Liver (tissue), 9 donors: ENCODE data around the gene SRCAP. TPM values are rescaled to one million over a fixed set of nuclear protein-coding genes. Genes with fewer than 3 reads are reported as not detected.

Source experiments
- DNase-seq: peaks from one replicate; pipeline ENCODE4 v3.0.0-alpha.2; 2017; ENCODE audit warnings: low spot score
- H3K27ac ChIP-seq, 2 donors: one replicate each; pipeline ENCODE4 v1.7.0; 2013; ENCODE audit warnings: inconsistent platforms in 2 of 2, low read length in 2 of 2, control low read depth in 1 of 2, low read depth in 1 of 2, mild to moderate bottlenecking in 1 of 2
- H3K27me3 ChIP-seq, 4 donors: one replicate each; pipeline versions ENCODE4 v1.6.1 to v1.7.0; 2013; ENCODE audit warnings: low read length in 3 of 4, inconsistent platforms in 1 of 4, mild to moderate bottlenecking in 1 of 4, moderate library complexity in 1 of 4; ENCODE audit not compliant: control insufficient read depth in 4 of 4, insufficient read depth in 4 of 4
- H3K36me3 ChIP-seq, 4 donors: one replicate each; pipeline versions ENCODE4 v1.6.1 to v1.7.0; 2013; ENCODE audit warnings: low read length in 3 of 4, mild to moderate bottlenecking in 3 of 4, low read depth in 1 of 4, moderate library complexity in 1 of 4; ENCODE audit not compliant: control insufficient read depth in 4 of 4, insufficient read depth in 3 of 4
- H3K4me1 ChIP-seq, 4 donors: one replicate each; pipeline versions ENCODE4 v1.6.1 to v1.7.0; 2013; ENCODE audit warnings: low read length in 3 of 4, mild to moderate bottlenecking in 3 of 4, moderate library complexity in 1 of 4; ENCODE audit not compliant: control insufficient read depth in 4 of 4, insufficient read depth in 4 of 4
- H3K4me3 ChIP-seq, 3 donors: one replicate each; pipeline versions ENCODE4 v1.6.1 to v1.7.0; 2013; ENCODE audit warnings: low read length in 3 of 3, control low read depth in 1 of 3, low read depth in 1 of 3, mild to moderate bottlenecking in 1 of 3
- H3K9ac ChIP-seq, 2 donors: one replicate each; pipeline ENCODE4 v1.7.0; 2013; ENCODE audit warnings: low read length in 2 of 2, mild to moderate bottlenecking in 2 of 2, moderate library complexity in 2 of 2, control low read depth in 1 of 2, low read depth in 1 of 2
- H3K9me3 ChIP-seq, 4 donors: one replicate each; pipeline versions ENCODE4 v1.6.1 to v1.7.0; 2013; ENCODE audit warnings: low read length in 3 of 4; ENCODE audit not compliant: control insufficient read depth in 4 of 4
- EGR1 ChIP-seq, 2 donors: IDR thresholded peaks; 2 replicates each; pipeline ENCODE4 v1.6.1; 2016 to 2018; ENCODE audit warnings: antibody characterized with exemption in 2 of 2, low read depth in 2 of 2
- FOXA1 ChIP-seq: IDR thresholded peaks from 2 replicates; pipeline ENCODE4 v1.6.1; 2016; ENCODE audit warnings: antibody characterized with exemption
- FOXA2 ChIP-seq: IDR thresholded peaks from 2 replicates; pipeline ENCODE4 v1.6.1; 2016; ENCODE audit warnings: antibody characterized with exemption
- GABPA ChIP-seq, 2 donors: IDR thresholded peaks in 1 of 2; conservative IDR thresholded peaks in 1 of 2; 2 replicates each; pipeline ENCODE4 v1.6.1; 2016; ENCODE audit warnings: antibody characterized with exemption in 2 of 2, mild to moderate bottlenecking in 1 of 2, moderate library complexity in 1 of 2
- HNF4A ChIP-seq, 2 donors: conservative IDR thresholded peaks; 2 replicates each; pipeline ENCODE4 v1.6.1; 2016; ENCODE audit warnings: antibody characterized with exemption in 2 of 2, mild to moderate bottlenecking in 2 of 2
- HNF4G ChIP-seq: IDR thresholded peaks from 2 replicates; pipeline ENCODE4 v1.6.1; 2016; ENCODE audit warnings: antibody characterized with exemption
- JUND ChIP-seq, 2 donors: IDR thresholded peaks; 2 replicates each; pipeline ENCODE4 v1.6.1; 2016; ENCODE audit warnings: antibody characterized with exemption in 2 of 2
- NR2F2 ChIP-seq: IDR thresholded peaks from 2 replicates; pipeline ENCODE4 v1.6.1; 2016; ENCODE audit warnings: antibody characterized with exemption
- RAD21 ChIP-seq, 2 donors: IDR thresholded peaks; 2 replicates each; pipeline ENCODE4 v1.6.1; 2016; ENCODE audit warnings: antibody characterized with exemption in 2 of 2, mild to moderate bottlenecking in 2 of 2
- RXRA ChIP-seq, 2 donors: IDR thresholded peaks; 2 replicates each; pipeline ENCODE4 v1.6.1; 2017 to 2018; ENCODE audit warnings: antibody characterized with exemption in 2 of 2, mild to moderate bottlenecking in 1 of 2
- SP1 ChIP-seq: IDR thresholded peaks from 2 replicates; pipeline ENCODE4 v1.6.1; 2018; ENCODE audit warnings: antibody characterized with exemption, mild to moderate bottlenecking
- TAF1 ChIP-seq: conservative IDR thresholded peaks from 2 replicates; pipeline ENCODE4 v1.6.1; 2016; ENCODE audit warnings: antibody characterized with exemption, mild to moderate bottlenecking
- YY1 ChIP-seq: IDR thresholded peaks from 2 replicates; pipeline ENCODE4 v1.6.1; 2016; ENCODE audit warnings: antibody characterized with exemption, mild to moderate bottlenecking
- WGBS: extraction: QIAGEN DNeasy Blood & Tissue Kit; methylation state at CpG from one replicate; pipeline ENCODE4 v1.1.7; 2013; 5-methylcytosine and 5-hydroxymethylcytosine counted together
- polyA plus RNA-seq, 2 donors: library from polyadenylated mRNA; stranded (reverse) in 1 of 2; unstranded in 1 of 2; fragments of 200-250 nt in 1 of 2; fragments of >200 nt in 1 of 2; fragmentation: Nextera tagmentation in 1 of 2; extraction: Ambion mirVana in 1 of 2; gene quantifications; one replicate each; pipeline versions ENCODE4 v1.2.1 to v1.2.3, GENCODE V29; 2013 to 2015
- total RNA-seq, 2 donors: library from RNA; depleted of rRNA; stranded (reverse); fragments of >200 nt; gene quantifications; one replicate each; pipeline ENCODE4 v1.2.3, GENCODE V29; 2014
- TF ChIP-seq, protein P1 (sequence below): IDR thresholded peaks from 2 replicates; pipeline ENCODE4 v1.6.1; 2016; ENCODE audit warnings: antibody characterized with exemption
- TF ChIP-seq, protein P2 (sequence below): fragments of 150-350 bp; IDR thresholded peaks from 2 replicates; pipeline ENCODE4 v1.5.1; 2017; ENCODE audit warnings: improper control_type of control experiment, low read depth, low read length; ENCODE audit not compliant: missing input control
- TF ChIP-seq, protein P3 (sequence below): IDR thresholded peaks from 2 replicates; pipeline ENCODE4 v1.6.1; 2016; ENCODE audit warnings: antibody characterized with exemption, mild to moderate bottlenecking
- TF ChIP-seq, protein P4 (sequence below): IDR thresholded peaks from 2 replicates; pipeline ENCODE4 v1.6.1; 2016; ENCODE audit warnings: antibody characterized with exemption
- TF ChIP-seq, protein P5 (sequence below): IDR thresholded peaks from 2 replicates; pipeline ENCODE4 v1.6.1; 2016; ENCODE audit warnings: antibody characterized with exemption
- donor health status: healthy.
- donor health status: healthy.
- donor health status: healthy.
- donor health status: healthy.
- donor health status: healthy.

SRCAP gene
- total and polyA plus RNA-seq, 4 donors: 7.6 to 27.7 (median 17.7) TPM

DNA sequence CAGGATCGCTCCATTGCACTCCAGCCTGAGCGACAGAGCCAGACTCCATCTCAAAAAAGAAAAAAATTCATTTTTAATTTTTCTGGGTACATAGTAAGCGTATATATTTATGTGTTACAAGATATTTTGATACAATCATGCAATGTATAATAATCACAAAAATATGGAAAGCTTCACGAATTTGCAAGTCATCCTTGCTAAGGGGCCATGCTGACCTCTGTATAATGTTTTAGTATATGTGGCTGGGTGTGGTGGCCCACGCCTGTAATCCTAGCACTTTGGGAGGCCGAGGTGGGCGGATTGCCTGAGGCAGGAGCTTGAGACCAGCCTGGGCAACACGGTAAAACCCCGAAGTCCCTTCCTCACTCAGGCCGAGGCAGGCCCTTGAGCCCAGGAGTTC, 23.8 kb upstream of the SRCAP start:
- peaks cover 0 to 5% (median under 1%) of the 10 kb centered on the region in 4 donors for H3K36me3 ChIP-seq
- WGBS: 92% methylated on average over 10 of the region's 10 CpGs
- TF ChIP-seq FOXA1 (no peak), SP1 (no peak), NR2F2 (no peak), JUND (IDR thresholded peaks at IDR 0.05) (no peak), RAD21 (IDR thresholded peaks at IDR 0.05) (no peak), EGR1 (IDR thresholded peaks at IDR 0.05; ENCODE audit: low read depth in 2 of 2) (no peak), GABPA (IDR thresholded peaks at IDR 0.05 in 1 of 2, conservative IDR thresholded peaks at IDR 0.05 in 1 of 2) (no peak), YY1 (no peak), RXRA (IDR thresholded peaks at IDR 0.05) (no peak), TAF1 (no peak)
- TF ChIP-seq, protein P1, sequence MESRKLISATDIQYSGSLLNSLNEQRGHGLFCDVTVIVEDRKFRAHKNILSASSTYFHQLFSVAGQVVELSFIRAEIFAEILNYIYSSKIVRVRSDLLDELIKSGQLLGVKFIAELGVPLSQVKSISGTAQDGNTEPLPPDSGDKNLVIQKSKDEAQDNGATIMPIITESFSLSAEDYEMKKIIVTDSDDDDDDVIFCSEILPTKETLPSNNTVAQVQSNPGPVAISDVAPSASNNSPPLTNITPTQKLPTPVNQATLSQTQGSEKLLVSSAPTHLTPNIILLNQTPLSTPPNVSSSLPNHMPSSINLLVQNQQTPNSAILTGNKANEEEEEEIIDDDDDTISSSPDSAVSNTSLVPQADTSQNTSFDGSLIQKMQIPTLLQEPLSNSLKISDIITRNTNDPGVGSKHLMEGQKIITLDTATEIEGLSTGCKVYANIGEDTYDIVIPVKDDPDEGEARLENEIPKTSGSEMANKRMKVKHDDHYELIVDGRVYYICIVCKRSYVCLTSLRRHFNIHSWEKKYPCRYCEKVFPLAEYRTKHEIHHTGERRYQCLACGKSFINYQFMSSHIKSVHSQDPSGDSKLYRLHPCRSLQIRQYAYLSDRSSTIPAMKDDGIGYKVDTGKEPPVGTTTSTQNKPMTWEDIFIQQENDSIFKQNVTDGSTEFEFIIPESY: no peak
- TF ChIP-seq, protein P2, sequence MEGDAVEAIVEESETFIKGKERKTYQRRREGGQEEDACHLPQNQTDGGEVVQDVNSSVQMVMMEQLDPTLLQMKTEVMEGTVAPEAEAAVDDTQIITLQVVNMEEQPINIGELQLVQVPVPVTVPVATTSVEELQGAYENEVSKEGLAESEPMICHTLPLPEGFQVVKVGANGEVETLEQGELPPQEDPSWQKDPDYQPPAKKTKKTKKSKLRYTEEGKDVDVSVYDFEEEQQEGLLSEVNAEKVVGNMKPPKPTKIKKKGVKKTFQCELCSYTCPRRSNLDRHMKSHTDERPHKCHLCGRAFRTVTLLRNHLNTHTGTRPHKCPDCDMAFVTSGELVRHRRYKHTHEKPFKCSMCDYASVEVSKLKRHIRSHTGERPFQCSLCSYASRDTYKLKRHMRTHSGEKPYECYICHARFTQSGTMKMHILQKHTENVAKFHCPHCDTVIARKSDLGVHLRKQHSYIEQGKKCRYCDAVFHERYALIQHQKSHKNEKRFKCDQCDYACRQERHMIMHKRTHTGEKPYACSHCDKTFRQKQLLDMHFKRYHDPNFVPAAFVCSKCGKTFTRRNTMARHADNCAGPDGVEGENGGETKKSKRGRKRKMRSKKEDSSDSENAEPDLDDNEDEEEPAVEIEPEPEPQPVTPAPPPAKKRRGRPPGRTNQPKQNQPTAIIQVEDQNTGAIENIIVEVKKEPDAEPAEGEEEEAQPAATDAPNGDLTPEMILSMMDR: no peak
- TF ChIP-seq, protein P3, sequence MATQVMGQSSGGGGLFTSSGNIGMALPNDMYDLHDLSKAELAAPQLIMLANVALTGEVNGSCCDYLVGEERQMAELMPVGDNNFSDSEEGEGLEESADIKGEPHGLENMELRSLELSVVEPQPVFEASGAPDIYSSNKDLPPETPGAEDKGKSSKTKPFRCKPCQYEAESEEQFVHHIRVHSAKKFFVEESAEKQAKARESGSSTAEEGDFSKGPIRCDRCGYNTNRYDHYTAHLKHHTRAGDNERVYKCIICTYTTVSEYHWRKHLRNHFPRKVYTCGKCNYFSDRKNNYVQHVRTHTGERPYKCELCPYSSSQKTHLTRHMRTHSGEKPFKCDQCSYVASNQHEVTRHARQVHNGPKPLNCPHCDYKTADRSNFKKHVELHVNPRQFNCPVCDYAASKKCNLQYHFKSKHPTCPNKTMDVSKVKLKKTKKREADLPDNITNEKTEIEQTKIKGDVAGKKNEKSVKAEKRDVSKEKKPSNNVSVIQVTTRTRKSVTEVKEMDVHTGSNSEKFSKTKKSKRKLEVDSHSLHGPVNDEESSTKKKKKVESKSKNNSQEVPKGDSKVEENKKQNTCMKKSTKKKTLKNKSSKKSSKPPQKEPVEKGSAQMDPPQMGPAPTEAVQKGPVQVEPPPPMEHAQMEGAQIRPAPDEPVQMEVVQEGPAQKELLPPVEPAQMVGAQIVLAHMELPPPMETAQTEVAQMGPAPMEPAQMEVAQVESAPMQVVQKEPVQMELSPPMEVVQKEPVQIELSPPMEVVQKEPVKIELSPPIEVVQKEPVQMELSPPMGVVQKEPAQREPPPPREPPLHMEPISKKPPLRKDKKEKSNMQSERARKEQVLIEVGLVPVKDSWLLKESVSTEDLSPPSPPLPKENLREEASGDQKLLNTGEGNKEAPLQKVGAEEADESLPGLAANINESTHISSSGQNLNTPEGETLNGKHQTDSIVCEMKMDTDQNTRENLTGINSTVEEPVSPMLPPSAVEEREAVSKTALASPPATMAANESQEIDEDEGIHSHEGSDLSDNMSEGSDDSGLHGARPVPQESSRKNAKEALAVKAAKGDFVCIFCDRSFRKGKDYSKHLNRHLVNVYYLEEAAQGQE: no peak
- TF ChIP-seq, protein P4, sequence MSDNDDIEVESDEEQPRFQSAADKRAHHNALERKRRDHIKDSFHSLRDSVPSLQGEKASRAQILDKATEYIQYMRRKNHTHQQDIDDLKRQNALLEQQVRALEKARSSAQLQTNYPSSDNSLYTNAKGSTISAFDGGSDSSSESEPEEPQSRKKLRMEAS: no peak
- TF ChIP-seq, protein P5, sequence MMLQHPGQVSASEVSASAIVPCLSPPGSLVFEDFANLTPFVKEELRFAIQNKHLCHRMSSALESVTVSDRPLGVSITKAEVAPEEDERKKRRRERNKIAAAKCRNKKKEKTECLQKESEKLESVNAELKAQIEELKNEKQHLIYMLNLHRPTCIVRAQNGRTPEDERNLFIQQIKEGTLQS: no peak

DNA sequence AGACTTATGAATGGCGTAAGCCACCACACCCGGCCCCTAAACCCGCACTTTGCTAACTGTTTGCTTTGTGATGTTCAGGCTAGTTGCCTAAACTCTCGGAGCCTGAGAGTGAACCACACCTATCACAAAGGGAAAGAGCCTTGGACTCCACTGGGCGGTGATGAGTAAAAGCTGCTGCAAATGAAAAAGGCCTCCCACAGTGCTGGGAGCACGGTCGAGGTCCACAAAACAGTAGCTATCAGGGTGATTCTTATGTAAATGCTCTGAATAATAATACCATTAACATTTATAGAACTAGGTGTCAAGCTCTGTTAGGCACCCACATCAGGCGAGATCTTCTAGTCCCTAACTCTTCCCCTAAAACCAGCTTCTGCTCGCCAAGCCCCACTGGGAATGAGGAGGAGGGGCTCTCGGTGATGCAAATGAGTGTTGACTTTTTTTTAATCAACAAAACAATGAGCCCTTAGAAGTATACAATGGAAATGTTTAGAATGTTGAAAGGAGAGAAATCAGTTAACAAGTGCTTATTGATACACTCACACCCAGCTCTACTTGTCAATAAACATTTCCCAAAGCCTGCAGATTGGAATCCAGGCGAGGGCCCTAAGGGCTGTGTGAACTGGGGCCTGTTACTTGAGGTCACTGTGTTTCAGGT, 20.9 kb upstream of the SRCAP start:
- Histone ChIP-seq H3K27ac (no peak overlapping the region), H3K4me3 (no peak overlapping the region), H3K27me3 (no peaks in the 10 kb centered on the region), H3K9ac (no peak overlapping the region), H3K4me1 (no peaks in the 10 kb centered on the region), H3K9me3 (no peaks in the 10 kb centered on the region), H3K36me3 (no peaks in the 10 kb centered on the region)
- WGBS: 85% methylated on average over 11 of the region's 11 CpGs
- no peak for DNase-seq
- TF ChIP-seq HNF4A (conservative IDR thresholded peaks at IDR 0.05) (no peak), HNF4G (no peak), NR2F2 (no peak), RAD21 (IDR thresholded peaks at IDR 0.05) (no peak), GABPA (IDR thresholded peaks at IDR 0.05 in 1 of 2, conservative IDR thresholded peaks at IDR 0.05 in 1 of 2) (no peak), FOXA2 (no peak), FOXA1 (no peak), TAF1 (no peak), YY1 (no peak), JUND (IDR thresholded peaks at IDR 0.05) (no peak), RXRA (IDR thresholded peaks at IDR 0.05) (no peak)
- TF ChIP-seq, protein P4: no peak
- TF ChIP-seq, protein P3: no peak
- TF ChIP-seq, protein P5: no peak

More for the DNA sequence above, 23.8 kb upstream of the SRCAP start:
- Histone ChIP-seq H3K27me3 (no peaks in the 10 kb centered on the region), H3K27ac (no peak overlapping the region), H3K4me1 (no peaks in the 10 kb centered on the region), H3K9me3 (no peaks in the 10 kb centered on the region), H3K9ac (no peak overlapping the region), H3K4me3 (no peak overlapping the region)
- DNase-seq: no peak
